Parathyroid adenoma (tissue), 2 donors: Measurements from ENCODE around the gene RBPMS2.

Source experiments
- H2AFZ ChIP-seq: fragments of 300-600 bp; sonication (generic); one replicate; pipeline ENCODE4 v1.7.0; 2017; ENCODE audit warnings: antibody characterized with exemption, mild to moderate bottlenecking
- H3K27ac ChIP-seq: fragments of 300-600 bp; sonication (generic); one replicate; pipeline ENCODE4 v1.7.0; 2017
- H3K27me3 ChIP-seq: fragments of 300-600 bp; sonication (generic); one replicate; pipeline ENCODE4 v1.7.0; 2017; ENCODE audit warnings: low read length; ENCODE audit not compliant: control insufficient read depth, insufficient read depth
- H3K36me3 ChIP-seq: fragments of 300-600 bp; sonication (generic); one replicate; pipeline ENCODE4 v1.7.0; 2017; ENCODE audit warnings: low read length; ENCODE audit not compliant: control insufficient read depth, insufficient read depth
- H3K4me1 ChIP-seq: fragments of 300-600 bp; sonication (generic); one replicate; pipeline ENCODE4 v1.7.0; 2017; ENCODE audit warnings: control low read depth
- H3K4me2 ChIP-seq: fragments of 300-600 bp; sonication (generic); one replicate; pipeline ENCODE4 v1.7.0; 2017; ENCODE audit warnings: low read length
- H3K4me3 ChIP-seq: fragments of 300-600 bp; sonication (generic); one replicate; pipeline ENCODE4 v1.7.0; 2017; ENCODE audit warnings: low read depth, low read length
- H3K79me2 ChIP-seq: fragments of 300-600 bp; sonication (generic); one replicate; pipeline ENCODE4 v1.7.0; 2017; ENCODE audit warnings: control low read depth
- H3K9ac ChIP-seq: fragments of 300-600 bp; sonication (generic); one replicate; pipeline ENCODE4 v1.7.0; 2017; ENCODE audit warnings: mild to moderate bottlenecking
- H3K9me3 ChIP-seq: fragments of 300-600 bp; sonication (generic); one replicate; pipeline ENCODE4 v1.7.0; 2017; ENCODE audit warnings: low read length; ENCODE audit not compliant: control insufficient read depth
- TF ChIP-seq, protein P1 (sequence below): fragments of 300-600 bp; sonication (generic); IDR thresholded peaks from one replicate; pipeline ENCODE4 v1.7.0; 2017; ENCODE audit warnings: antibody characterized with exemption, mild to moderate bottlenecking
- donor health status: primary hyperparathyroidism.

Gene RBPMS2

DNA sequence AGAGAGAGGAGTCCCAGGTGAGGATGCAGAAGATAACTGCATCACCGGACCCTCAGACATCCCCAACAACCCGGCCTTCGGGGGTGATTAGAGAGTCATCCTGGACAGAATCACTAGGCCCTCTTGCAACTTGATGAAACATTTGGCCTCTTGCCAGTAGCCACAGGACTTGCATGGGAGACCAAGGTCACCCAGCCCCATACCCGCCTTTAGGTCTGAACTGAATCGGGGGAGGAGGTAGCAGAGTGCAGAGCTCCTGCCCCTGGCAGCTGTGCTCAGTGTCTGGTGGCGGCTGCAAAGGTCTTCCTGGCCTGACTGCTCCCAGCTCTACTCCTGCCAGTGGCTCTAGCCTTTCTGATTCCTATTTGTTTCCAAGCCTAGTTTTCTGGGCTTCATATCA, 37.7 kb upstream of the RBPMS2 start:
- TF ChIP-seq, protein P1, sequence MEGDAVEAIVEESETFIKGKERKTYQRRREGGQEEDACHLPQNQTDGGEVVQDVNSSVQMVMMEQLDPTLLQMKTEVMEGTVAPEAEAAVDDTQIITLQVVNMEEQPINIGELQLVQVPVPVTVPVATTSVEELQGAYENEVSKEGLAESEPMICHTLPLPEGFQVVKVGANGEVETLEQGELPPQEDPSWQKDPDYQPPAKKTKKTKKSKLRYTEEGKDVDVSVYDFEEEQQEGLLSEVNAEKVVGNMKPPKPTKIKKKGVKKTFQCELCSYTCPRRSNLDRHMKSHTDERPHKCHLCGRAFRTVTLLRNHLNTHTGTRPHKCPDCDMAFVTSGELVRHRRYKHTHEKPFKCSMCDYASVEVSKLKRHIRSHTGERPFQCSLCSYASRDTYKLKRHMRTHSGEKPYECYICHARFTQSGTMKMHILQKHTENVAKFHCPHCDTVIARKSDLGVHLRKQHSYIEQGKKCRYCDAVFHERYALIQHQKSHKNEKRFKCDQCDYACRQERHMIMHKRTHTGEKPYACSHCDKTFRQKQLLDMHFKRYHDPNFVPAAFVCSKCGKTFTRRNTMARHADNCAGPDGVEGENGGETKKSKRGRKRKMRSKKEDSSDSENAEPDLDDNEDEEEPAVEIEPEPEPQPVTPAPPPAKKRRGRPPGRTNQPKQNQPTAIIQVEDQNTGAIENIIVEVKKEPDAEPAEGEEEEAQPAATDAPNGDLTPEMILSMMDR = no peak
- Histone ChIP-seq H3K79me2 (no peaks in the 10 kb centered on the region), H3K27me3 (no peaks in the 10 kb centered on the region)

DNA sequence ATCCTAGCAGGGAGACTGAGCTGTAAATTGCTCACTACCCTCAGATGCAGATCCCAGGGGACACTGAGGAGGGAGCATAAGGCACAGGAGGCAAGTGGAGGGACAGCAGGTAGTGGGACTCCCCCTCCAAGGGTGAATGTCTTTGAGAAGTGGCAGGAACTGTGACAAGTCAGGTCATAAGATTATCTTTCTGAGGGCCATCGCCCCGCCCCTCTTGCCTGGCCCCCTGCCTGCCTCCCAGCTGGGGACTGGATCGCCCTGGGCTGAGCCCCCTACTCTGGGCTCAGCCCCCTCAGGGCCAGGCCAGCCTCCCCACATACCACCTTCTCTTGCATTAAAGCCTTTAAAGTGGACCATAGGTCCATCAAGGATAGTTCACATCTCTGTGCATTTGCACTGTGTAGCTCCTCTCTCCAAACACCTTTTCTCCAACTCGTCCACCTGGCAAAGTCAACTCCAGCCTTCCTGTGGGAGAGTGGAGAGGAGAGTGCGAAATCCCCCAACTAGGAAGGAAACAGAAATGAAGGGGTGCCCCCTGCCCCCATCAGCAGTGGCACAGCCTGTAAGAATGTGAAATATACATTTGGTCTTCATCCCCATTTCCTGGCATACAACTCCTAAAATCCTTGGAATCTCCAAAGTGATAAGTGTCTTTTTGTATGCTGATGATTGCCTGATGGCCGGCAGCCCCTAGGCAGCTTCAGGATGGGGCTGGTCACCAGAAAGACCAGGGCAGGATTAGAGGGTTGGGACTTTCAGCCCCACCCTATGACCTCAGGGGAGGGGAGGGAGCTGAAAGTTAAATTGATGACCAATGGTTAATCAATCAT, 35.3 kb upstream of the RBPMS2 start:
- H3K9me3 ChIP-seq = no peaks in the 10 kb centered on the region
- no peak overlapping the region for H2AFZ ChIP-seq
- H3K27ac ChIP-seq = no peak overlapping the region
- no peaks in the 10 kb centered on the region for H3K27me3 ChIP-seq
- H3K9ac ChIP-seq = no peak overlapping the region
- no peak overlapping the region for H3K4me3 ChIP-seq
- H3K79me2 ChIP-seq = no peaks in the 10 kb centered on the region
- H3K4me1 ChIP-seq = no peaks in the 10 kb centered on the region
- H3K36me3 ChIP-seq = no peaks in the 10 kb centered on the region
- TF ChIP-seq, protein P1 = no peak
- no peak overlapping the region for H3K4me2 ChIP-seq

More for the DNA sequence above, 37.7 kb upstream of the RBPMS2 start:
- Histone ChIP-seq H3K9ac (no peak overlapping the region), H3K4me3 (no peak overlapping the region), H3K4me1 (no peaks in the 10 kb centered on the region), H3K36me3 (no peaks in the 10 kb centered on the region), H3K9me3 (no peaks in the 10 kb centered on the region), H3K27ac (no peak overlapping the region), H2AFZ (no peak overlapping the region), H3K4me2 (no peak overlapping the region)

DNA sequence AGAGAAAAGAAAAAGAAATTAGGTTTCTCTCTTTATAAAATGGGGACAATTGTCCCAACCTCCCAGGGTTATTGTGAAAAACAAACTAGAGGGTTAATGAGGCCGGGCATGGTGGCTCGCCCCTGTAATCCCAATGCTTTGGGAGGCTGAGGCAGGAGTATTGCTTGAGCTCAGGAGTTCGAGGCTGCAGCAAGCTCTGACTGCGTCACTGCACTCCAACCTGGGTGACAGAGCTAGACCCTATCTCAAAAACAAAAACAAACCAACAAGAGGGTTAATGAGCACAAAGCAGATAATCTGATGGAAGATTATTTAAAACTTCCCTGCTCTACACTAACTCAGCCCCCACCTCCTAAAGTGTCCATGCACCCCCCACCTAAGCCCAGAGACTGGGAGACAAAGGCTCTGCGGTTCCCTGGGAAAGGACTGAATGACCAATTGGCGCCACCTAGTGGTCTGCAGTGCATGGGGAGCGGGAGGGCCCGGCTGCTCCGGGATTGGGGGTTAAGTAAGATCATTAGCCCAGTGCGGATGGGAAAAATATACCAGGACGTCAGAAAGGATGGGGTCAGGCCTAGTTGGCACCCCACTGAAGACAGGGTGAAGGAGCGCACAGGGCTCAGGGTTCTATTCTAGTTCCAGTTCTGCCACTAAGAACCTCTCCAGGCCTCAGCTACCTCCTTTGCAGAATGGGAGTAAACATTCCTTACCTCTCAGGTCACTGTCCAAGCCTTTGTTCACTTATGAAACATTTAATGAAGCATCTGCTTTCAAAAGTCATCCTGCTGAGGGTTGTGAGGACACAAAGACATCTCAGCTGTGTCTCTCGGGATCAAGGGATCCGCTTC, 34.5 kb upstream of the RBPMS2 start:
- H3K9me3 ChIP-seq = no peaks in the 10 kb centered on the region
- no peak overlapping the region for H3K27ac ChIP-seq
- no peak overlapping the region for H3K4me2 ChIP-seq
- no peaks in the 10 kb centered on the region for H3K27me3 ChIP-seq
- H3K36me3 ChIP-seq = no peaks in the 10 kb centered on the region
- no peak overlapping the region for H2AFZ ChIP-seq
- no peaks in the 10 kb centered on the region for H3K4me1 ChIP-seq
- no peaks in the 10 kb centered on the region for H3K79me2 ChIP-seq
- no peak overlapping the region for H3K4me3 ChIP-seq
- TF ChIP-seq, protein P1 = peak; percentile 78
- H3K9ac ChIP-seq = no peak overlapping the region

DNA sequence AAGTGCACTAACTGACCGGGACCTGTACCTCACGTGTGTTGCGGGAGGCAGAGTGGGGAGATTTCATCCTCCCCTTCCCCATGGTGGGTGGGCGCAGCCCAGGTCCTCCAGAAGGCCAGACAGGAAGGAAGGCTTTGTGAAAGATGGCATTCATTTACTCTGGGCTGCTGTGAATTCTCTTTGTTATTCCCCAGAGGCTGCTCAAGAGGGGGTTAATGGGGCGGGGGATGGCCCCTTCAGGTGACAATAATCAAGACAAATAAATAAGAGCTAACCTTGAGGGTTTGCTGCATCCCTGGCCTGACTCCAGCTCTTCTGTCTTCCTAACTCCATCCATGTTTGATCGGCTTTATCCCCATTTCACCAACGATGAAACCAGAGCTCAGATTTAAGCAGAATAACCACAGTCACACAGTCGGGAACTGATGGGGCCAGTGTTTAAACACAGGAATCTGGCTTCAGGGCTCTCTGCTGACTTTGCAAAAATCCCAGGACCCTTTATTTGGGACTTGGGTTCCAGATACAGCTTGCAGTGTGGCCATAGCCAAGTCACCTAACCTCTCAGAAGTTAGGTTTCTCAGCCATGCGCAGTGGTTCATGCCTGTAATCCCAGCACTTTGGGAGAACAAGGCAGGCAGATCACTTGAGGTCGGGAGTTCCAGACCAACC, 33.5 kb upstream of the RBPMS2 start:
- Histone ChIP-seq H3K9ac (no peak overlapping the region), H3K36me3 (no peaks in the 10 kb centered on the region), H3K27ac (no peak overlapping the region), H3K4me2 (no peak overlapping the region), H3K9me3 (no peaks in the 10 kb centered on the region), H3K27me3 (no peaks in the 10 kb centered on the region), H2AFZ (no peak overlapping the region), H3K79me2 (no peaks in the 10 kb centered on the region), H3K4me3 (no peak overlapping the region), H3K4me1 (no peaks in the 10 kb centered on the region)
- TF ChIP-seq, protein P1 = no peak
